ENCODE results near the gene MAJIN. TPM values are rescaled to one million over a fixed set of nuclear protein-coding genes. Genes with fewer than 3 reads are reported as not detected.

MAJIN gene
- total RNA-seq, 1 donor from 2014 or later: not detected

DNA sequence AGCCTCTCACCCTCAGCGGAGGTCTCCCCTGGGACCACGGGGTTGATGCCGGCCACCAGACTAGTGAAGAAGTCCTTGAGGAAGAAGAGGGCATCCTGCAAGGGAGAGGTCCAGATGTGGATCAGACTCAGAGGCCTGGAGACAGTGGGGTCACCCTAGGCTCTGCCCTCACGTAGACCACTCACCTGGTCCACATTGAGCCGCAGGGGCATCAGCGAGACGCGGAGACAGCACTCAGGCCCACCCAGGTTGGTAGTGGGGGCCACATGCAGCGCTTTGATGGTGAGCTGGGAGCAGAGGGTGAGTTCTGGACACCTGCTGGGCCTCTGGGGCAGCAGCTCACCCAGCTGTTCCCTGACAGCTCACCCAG, 73.8 kb downstream of the MAJIN start:
- H3K27me3 Mint-ChIP-seq (ENCODE audit: unreplicated experiment): no peaks in the 10 kb centered on the region
- TF ChIP-seq CTCF (IDR thresholded peaks at IDR 0.05): no peak
- H3K4me3 Mint-ChIP-seq (ENCODE audit: unreplicated experiment): no peak overlapping the region
- no peak overlapping the region for H3K27ac Mint-ChIP-seq (ENCODE audit: unreplicated experiment)
- H3K4me1 Mint-ChIP-seq (ENCODE audit: unreplicated experiment): peaks cover 1% of the 10 kb centered on the region
- H3K9me3 Mint-ChIP-seq (ENCODE audit: unreplicated experiment): no peaks in the 10 kb centered on the region
- peaks cover 23% of the 10 kb centered on the region for H3K36me3 Mint-ChIP-seq (ENCODE audit: unreplicated experiment)
- no peak for DNase-seq (ENCODE audit: extremely low spot score, unreplicated experiment)

GRCh38 chr11:64897381-64898075, 74.4 kb downstream of the MAJIN start:
- peaks cover 23% of the 10 kb centered on the region for H3K36me3 Mint-ChIP-seq (ENCODE audit: unreplicated experiment)
- peaks cover 1% of the 10 kb centered on the region for H3K4me1 Mint-ChIP-seq (ENCODE audit: unreplicated experiment)
- TF ChIP-seq CTCF (IDR thresholded peaks at IDR 0.05): no peak
- no peak for DNase-seq (ENCODE audit: extremely low spot score, unreplicated experiment)
- no peak overlapping the region for H3K4me3 Mint-ChIP-seq (ENCODE audit: unreplicated experiment)
- no peaks in the 10 kb centered on the region for H3K9me3 Mint-ChIP-seq (ENCODE audit: unreplicated experiment)
- no peak overlapping the region for H3K27ac Mint-ChIP-seq (ENCODE audit: unreplicated experiment)
- H3K27me3 Mint-ChIP-seq (ENCODE audit: unreplicated experiment): no peaks in the 10 kb centered on the region

DNA sequence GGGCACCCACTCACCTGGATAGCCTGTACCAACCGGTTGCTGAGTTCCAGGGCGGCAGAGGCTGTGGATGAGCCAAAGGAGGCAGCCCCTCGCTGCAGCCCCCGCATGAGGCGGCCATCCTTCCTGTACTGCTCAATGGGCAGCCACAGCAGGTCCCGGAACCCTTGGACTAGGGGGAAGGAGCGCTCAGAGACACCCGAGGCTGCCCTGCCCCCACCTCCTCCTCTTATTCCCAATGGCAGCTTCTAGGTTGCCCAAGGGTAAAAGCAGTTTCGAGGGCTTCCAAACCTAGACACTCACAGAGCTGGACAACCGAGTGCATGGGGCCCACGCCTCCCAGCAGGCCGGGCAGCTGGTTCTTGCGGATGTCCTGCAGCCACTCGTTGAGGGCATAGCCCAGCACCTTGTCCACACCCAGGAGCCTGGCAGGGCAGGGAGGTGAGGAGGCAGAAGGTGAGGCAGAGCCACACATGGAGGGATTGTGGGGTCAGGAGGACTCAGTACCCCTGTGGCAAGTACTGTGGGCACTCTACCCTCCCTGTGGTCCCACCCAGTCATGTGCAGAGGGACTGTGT, 75.4 kb downstream of the MAJIN start:
- peaks cover 1% of the 10 kb centered on the region for H3K4me1 Mint-ChIP-seq (ENCODE audit: unreplicated experiment)
- no peak overlapping the region for H3K27ac Mint-ChIP-seq (ENCODE audit: unreplicated experiment)
- H3K27me3 Mint-ChIP-seq (ENCODE audit: unreplicated experiment): no peaks in the 10 kb centered on the region
- H3K9me3 Mint-ChIP-seq (ENCODE audit: unreplicated experiment): no peaks in the 10 kb centered on the region
- DNase-seq (ENCODE audit: extremely low spot score, unreplicated experiment): no peak
- H3K36me3 Mint-ChIP-seq (ENCODE audit: unreplicated experiment): peaks cover 18% of the 10 kb centered on the region
- no peak for TF ChIP-seq CTCF (IDR thresholded peaks at IDR 0.05)
- no peak overlapping the region for H3K4me3 Mint-ChIP-seq (ENCODE audit: unreplicated experiment)

DNA sequence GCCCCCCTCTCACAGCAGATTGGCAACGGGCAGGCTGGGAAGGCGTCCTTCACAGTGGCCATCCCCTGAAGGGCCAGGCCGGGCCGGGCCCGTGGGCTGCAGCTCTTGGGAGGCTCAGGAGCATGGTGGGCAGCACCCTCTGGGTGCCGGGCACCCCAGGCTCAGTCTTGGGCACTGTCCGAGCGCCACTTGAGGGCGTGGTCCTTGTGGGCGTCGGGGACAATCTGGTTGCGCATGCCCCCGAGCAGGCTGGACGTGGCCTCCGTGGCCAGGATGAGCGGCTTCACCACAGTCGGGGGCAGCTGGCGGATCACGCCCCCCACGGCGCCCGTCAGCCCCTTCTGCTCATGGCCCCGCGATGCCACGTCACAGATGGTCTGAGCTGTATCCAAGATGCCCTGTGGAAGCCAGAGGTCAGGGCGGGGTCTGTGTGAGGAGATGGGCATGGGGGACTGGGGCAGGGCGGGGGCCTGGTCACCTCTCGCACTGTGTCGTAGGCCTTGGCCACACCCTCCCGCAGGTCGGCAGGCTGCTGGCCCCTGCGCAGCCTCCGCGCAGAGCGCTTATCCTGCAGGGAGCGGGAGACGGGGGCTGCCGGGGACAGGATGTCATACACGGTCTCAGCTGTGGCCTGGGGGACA, 77.0 kb downstream of the MAJIN start:
- Mint-ChIP-seq H3K36me3 (ENCODE audit: unreplicated experiment) (peaks cover 11% of the 10 kb centered on the region), H3K4me1 (ENCODE audit: unreplicated experiment) (peaks cover 1% of the 10 kb centered on the region), H3K9me3 (ENCODE audit: unreplicated experiment) (no peaks in the 10 kb centered on the region), H3K4me3 (ENCODE audit: unreplicated experiment) (no peak overlapping the region), H3K27ac (ENCODE audit: unreplicated experiment) (no peak overlapping the region), H3K27me3 (ENCODE audit: unreplicated experiment) (no peaks in the 10 kb centered on the region)
- DNase-seq (ENCODE audit: extremely low spot score, unreplicated experiment): no peak
- TF ChIP-seq CTCF (IDR thresholded peaks at IDR 0.05): no peak

DNA sequence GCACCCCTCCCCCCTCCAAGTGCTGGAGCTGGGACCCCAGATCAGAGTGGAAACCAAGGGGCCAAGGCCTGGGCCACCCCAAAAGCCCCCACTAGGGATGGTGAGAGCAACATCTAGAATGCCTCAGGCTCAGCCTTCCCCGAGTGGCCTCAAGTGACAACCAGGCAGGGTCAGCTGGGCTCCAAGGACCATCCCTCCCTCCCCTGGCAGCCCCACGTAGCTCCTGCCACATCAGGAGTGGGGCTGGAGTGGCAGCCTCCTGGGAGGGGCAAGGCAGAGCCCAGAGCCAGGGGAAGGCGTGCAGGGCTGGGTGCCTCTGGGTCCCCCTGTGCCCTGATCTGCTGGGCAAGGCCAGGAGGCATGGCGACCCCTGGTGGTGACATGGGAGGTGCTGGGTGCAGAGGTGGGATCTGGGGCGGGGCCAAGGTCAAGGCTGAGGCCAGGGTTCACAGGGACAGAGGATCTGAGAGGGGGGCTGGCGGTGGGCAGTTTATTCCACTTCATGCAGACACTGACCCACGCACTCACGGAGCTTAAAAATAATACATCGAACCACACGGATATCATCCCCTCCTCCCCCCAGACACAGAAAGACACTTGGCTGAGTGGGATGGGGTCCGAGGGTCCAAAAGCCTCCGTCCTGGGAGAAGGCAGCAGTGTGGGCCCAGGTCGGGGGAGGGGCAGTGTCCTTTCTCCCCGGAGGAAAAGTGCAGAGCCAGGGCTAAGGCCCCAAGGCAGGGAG, 77.7 kb downstream of the MAJIN start:
- Mint-ChIP-seq H3K27me3 (ENCODE audit: unreplicated experiment) (no peaks in the 10 kb centered on the region), H3K36me3 (ENCODE audit: unreplicated experiment) (peaks cover 6% of the 10 kb centered on the region), H3K9me3 (ENCODE audit: unreplicated experiment) (no peaks in the 10 kb centered on the region), H3K27ac (ENCODE audit: unreplicated experiment) (no peak overlapping the region), H3K4me1 (ENCODE audit: unreplicated experiment) (peaks cover 1% of the 10 kb centered on the region), H3K4me3 (ENCODE audit: unreplicated experiment) (no peak overlapping the region)
- peak; percentile 92 for DNase-seq (ENCODE audit: extremely low spot score, unreplicated experiment)
- TF ChIP-seq CTCF (IDR thresholded peaks at IDR 0.05): peak; percentile 81

Measured in osteocyte (in vitro differentiated cells).